NOMO-1 (cell line): ENCODE results near the gene FIP1L1.
"Not testable (repeated sequence)": the region's sequence is repeated elsewhere in the genome, so short reads cannot be mapped to it uniquely, and the experiment has no call there.

Source experiments
- DNase-seq, 2 experiments: peaks; one replicate each; lab custom pipeline; 2025; ENCODE audit not compliant: unreplicated experiment in 2 of 2; lab: John Stamatoyannopoulos, UW

The FIP1L1 gene

GRCh38 chr4:53466576-53466975 lies 89.1 kb downstream of the FIP1L1 start:
- not testable (repeated sequence) for DNase-seq

DNA sequence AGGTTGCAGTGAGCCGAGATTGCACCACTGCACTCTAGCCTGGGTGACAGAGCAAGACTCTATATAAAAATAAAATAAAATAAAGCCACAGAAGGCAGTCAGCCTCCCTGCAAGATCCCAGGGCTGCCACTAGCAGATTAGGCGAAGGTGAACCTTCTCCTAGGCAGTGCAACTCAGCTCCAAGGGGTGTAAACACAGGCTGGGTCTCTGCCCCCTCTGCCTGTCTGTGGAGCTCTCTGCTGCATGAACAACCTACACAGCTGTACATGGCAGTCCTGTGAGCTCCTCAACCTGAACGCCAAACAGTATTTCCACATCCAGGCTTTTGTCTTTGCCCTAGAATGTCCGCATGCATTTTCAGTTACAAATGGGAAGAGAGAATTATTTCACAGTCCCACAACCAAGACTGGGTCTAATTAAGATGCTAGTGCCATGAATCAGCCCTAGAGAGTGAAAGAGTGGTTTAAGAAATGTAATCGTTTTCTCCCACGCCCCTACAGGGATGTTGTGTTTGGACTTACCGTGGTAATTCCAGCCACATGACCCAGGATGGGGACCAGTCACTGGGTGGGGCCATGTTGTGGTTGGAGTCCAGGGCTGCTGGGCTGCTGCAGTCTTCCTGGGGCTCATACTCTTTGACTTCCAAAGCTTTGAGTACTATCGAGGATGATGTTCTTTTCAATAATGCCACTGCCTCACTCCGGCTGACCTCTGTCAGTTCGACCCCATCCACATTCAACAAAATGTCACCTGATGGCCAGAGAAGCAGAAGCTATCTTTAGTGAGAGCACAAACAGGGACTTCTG lies 99.0 kb downstream of the FIP1L1 start:
- no peak for DNase-seq

DNA sequence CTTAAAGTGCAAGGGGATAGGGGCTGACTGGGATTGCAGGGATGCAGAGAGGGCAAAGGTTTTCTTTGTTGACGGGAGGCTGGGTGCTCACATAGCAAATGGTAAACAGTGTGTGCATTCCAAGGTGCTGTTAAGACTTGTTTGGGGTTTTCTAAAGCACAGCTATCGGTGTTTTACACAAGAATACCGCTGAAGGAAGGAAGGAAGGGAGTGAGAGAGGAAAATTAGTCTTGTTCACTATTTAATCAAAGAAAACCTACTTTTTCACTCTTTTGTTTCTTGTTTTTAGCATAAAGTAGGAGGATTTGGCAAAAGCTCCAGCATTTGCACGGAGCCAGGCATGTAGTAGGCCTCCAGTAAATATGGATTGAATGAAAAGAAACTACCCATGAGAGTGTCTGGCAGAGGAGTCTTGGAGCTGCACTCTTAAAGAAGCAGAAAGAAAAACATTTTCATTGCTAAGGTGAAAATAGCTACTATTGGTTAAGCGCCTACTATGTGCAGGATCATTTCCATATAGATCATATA lies 99.7 kb downstream of the FIP1L1 start:
- DNase-seq: no peak

- DNase-seq: no peak
Measured at GRCh38 chr4:53477636-53478035, 100.2 kb downstream of the FIP1L1 start.

GRCh38 chr4:53478671-53479456 lies 101.4 kb downstream of the FIP1L1 start:
- DNase-seq: no peak

- no peak for DNase-seq
Measured at GRCh38 chr4:53479736-53480525, 102.5 kb downstream of the FIP1L1 start.

DNA sequence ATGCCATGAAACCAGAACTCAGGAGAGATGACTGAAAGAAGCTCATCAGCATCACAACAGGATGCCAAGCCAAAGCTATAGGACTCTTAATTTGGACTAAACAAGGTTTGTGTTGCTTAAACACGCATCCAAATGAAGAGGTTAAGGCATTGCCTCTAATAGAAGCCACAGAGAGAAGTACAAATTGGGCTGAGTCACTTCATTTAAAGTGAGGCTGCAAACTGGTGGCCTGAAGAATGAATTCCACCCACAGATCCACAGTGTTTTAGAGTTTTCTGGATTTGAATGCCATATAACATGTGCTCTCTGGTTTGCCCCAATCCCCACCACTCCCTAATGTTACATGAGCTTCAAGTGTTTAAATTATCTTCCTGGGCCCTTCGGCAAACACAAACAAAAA lies 103.5 kb downstream of the FIP1L1 start:
- no peak for DNase-seq

DNA sequence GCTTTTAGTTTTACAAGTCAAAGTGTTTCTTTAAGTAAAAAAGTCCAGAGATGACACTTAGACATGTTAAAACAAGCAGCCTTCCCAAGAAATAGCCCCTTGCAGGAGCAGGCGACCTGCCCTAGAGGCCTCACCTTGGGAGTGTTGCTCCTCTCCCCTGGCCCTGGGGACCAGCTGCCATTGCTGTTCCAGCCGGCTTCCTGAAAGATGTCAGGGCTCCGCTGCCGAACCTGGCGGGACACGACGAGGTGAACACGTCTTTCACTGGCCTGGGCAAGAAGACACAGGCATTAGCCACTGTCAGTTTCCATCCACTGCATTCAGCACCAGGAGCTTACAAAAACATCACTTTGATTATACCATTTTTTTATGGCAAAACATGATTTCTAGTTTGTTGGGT lies 104.1 kb downstream of the FIP1L1 start:
- no peak for DNase-seq

DNA sequence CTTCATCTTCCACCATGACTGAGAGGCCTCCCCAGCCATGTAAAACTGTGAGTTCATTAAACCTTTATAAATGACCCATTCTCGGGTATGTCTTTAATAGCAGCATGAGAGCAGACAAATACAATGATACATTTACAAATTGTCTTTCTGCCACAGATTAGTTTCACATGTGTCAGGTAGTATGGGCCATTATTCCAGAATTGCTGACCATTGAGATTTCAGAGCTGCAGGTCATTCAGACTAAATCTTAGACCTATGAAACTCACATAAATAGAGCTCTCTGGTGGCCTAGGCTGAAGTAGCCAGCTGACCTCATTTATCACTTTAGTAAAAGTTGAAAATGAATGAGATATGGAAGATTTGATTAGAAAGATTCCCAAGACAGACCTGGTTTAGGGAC lies 105.8 kb downstream of the FIP1L1 start:
- no peak for DNase-seq

DNA sequence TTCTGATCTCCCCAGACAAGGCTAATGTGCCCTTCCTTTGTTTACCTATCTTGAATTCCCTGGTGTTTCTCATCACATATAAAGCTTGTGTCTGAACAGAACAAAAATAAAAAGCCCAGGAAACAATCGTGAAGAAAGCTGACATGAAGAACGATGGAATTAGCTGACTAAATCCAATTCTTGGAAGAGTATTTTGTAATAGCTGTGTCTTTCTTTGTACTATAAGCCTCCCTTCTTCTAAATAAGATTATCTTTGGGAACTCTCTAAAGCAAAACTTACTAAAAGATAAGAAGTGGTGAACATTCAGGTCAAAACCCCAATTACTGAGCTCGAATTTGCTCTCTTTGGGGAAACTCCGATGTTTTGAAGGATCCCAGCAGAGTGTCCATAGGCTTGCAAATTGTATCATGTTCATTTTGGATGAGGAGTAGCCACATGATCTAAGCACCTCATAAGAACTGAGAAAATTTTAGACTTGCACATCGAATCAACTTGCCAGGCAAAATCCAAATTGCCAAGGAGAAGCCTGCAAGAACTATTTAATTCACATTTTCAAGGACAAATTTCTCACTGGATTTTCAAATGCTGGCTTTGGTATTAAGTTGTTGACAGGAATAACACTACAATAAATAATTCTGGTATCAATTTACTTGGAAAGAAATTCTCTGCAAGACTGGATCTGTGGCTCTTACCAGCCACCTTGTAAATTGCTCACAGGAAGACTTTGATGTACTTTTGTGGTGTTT lies 107.6 kb downstream of the FIP1L1 start:
- DNase-seq: no peak

DNA sequence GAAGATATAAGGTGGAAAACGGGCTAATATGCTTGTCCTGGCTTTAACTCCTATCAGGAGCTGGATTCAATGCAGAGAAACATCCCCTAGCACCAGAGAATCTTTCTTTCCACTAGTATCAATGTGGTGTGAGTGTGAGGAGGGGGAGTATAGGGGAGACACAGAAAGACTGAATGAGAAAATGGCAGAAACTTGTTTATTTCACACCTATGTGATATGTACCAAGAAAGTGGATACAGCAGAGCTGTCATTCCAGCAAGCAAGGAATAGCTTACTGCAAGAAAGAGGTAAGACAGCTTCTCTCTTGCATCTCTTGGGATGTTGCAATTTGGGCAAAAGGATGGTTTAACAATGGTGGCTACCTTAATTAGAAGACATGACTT lies 108.2 kb downstream of the FIP1L1 start:
- no peak for DNase-seq

- DNase-seq: no peak
Measured at GRCh38 chr4:53487766-53488165, 110.3 kb downstream of the FIP1L1 start.

DNA sequence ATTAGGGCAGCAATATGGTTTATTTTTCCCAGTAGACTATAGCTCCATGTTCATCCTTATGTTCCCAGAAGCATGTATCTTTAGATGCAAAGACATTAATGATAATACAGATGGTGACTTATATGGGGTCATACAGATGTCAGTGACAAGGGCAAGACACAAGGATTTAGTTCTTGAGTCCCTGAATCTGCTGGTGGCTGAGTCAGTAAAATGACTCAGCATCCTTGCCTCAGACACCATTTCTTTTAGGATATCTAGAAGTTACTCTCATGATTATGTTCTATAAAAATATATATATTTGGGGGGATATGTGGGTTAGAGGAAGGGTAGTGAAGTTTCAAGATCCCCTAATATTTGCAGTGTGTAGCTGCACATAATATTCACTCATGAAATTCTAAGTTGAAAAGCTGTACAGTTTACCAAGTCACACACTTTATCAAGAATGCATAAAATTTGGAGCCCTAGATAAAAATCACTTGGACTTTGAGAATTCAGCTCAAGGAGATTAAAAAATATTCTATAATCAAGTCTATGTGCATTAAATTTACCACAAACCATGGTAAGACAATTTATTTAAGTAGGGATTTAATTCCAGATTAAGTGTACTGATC lies 111.9 kb downstream of the FIP1L1 start:
- DNase-seq: no peak

- DNase-seq: no peak
Measured at GRCh38 chr4:53490161-53490956, 112.9 kb downstream of the FIP1L1 start.

- DNase-seq: peak in 1 of 2 experiments; percentile 27
Measured at GRCh38 chr4:53490965-53491622, 113.7 kb downstream of the FIP1L1 start.

GRCh38 chr4:53494851-53495250 lies 117.4 kb downstream of the FIP1L1 start:
- no peak for DNase-seq

DNA sequence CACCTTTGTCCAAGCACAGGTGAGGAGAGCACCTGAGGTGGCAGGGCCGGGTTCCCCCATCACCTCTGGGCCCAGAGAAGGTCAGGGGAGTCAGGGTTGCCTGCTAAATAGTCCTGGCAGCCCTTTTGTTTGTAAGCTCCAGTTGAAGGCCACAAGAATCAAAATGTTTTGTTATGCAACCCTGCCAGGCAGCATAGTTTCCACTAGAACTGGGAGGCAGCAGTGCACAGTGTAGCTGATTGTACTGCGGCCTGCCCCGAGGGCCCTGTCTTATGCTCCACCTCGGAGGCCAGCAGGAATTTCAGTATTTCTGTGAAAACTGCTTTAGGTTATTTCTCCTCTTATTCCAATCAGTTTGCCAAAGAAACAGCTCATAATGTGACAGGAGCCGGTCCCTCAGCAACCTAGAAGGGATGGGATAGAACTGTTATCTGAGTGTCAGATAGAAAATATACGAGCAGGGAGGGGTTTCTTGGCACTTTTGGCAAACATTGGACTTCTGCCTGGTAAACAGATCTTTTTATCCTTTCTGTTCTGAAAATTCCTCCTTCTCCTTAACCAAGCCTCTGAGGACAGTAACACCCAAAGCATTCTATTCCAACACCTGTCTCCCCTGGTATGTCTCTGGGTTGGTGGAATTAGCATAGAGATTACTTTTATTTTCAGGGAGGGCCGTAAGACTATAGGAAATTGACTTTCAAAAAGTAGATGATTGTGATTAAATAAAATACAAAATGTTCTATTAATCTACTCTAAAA lies 120.2 kb downstream of the FIP1L1 start:
- DNase-seq: no peak

GRCh38 chr4:53498706-53499105 lies 121.3 kb downstream of the FIP1L1 start:
- no peak for DNase-seq
